ENCODE measurements around the gene RIPK1.
A peak's percentile ranks its signal among the peaks of the same experiment; 100 is the strongest.
"Not testable (repeated sequence)": the region's sequence is repeated elsewhere in the genome, so short reads cannot be mapped to it uniquely, and the experiment has no call there.

Gene RIPK1

GRCh38 chr6:3137057-3137777, 68.9 kb downstream of the RIPK1 start:
- no peak for DNase-seq

- DNase-seq: not testable (repeated sequence)
Measured at GRCh38 chr6:3137873-3138272, 69.6 kb downstream of the RIPK1 start.

GRCh38 chr6:3138341-3138740, 70.0 kb downstream of the RIPK1 start:
- DNase-seq: peak; percentile 33

- peak; percentile 61 for DNase-seq
Measured at GRCh38 chr6:3139090-3139903, 71.0 kb downstream of the RIPK1 start.

- no peak for DNase-seq
Measured at GRCh38 chr6:3140201-3140600, 71.9 kb downstream of the RIPK1 start.

GRCh38 chr6:3142536-3142935, 74.2 kb downstream of the RIPK1 start:
- no peak for DNase-seq

- no peak for DNase-seq
Measured at GRCh38 chr6:3143158-3143557, 74.9 kb downstream of the RIPK1 start.

GRCh38 chr6:3144571-3144970, 76.3 kb downstream of the RIPK1 start:
- DNase-seq: no peak

GRCh38 chr6:3147914-3148757, 79.8 kb downstream of the RIPK1 start:
- no peak for DNase-seq

GRCh38 chr6:3151691-3152090, 83.4 kb downstream of the RIPK1 start:
- no peak for DNase-seq

- DNase-seq: no peak
Measured at GRCh38 chr6:3152689-3153088, 84.4 kb downstream of the RIPK1 start.

- not testable (repeated sequence) for DNase-seq
Measured at GRCh38 chr6:3155416-3155815, 87.1 kb downstream of the RIPK1 start.

GRCh38 chr6:3156184-3157130, 88.2 kb downstream of the RIPK1 start:
- not testable (repeated sequence) for DNase-seq

- DNase-seq: peak; percentile 85
Measured at GRCh38 chr6:3157131-3157933, 89.0 kb downstream of the RIPK1 start, which contains the start of gene TUBB2A. TUBB2A (minus strand) TSS chr6:3157544; CDS start chr6:3157463, 81 bp downstream.

GRCh38 chr6:3159805-3160781, 91.8 kb downstream of the RIPK1 start:
- no peak for DNase-seq

- no peak for DNase-seq
Measured at GRCh38 chr6:3162067-3162497, 93.8 kb downstream of the RIPK1 start.

- peak; percentile 70 for DNase-seq
Measured at GRCh38 chr6:3162565-3163247, 94.4 kb downstream of the RIPK1 start.

GRCh38 chr6:3163248-3163594, 94.9 kb downstream of the RIPK1 start:
- DNase-seq: no peak

GRCh38 chr6:3164388-3164787, 96.1 kb downstream of the RIPK1 start:
- no peak for DNase-seq
